Activated CD8-positive, alpha-beta T cell treated with anti-CD3 and anti-CD28 coated beads for 36 hours (primary cell): Measurements from ENCODE around the gene FSIP1. TPM values are rescaled to one million over a fixed set of nuclear protein-coding genes. Genes with fewer than 3 reads are reported as not detected.

Source experiments
- ATAC-seq: fragments of 200-7000 bp; cut with Tn5 transposase; one replicate; pipeline ENCODE4 v1.10.0; 2021; ENCODE audit warnings: mild to moderate bottlenecking, moderate library complexity
- CTCF ChIA-PET: fragments of 350-600 bp; sonication (Branson Sonifier 250); formaldehyde crosslinking; loops from one replicate; lab custom pipeline; 2021; ENCODE audit warnings: antibody characterized with exemption; lab: Charles Lee
- POLR2A ChIA-PET: fragments of 350-600 bp; sonication (Branson Sonifier 250); formaldehyde crosslinking; loops from one replicate; lab custom pipeline; 2021; ENCODE audit warnings: antibody characterized with exemption; lab: Charles Lee
- DNase-seq: peaks from one replicate; pipeline ENCODE4 v3.0.0-alpha.2; 2020
- H3K27ac Mint-ChIP-seq: one replicate; pipeline ENCODE4 v1.8.0; 2021; ENCODE audit warnings: mild to moderate bottlenecking, mixed read lengths
- H3K27me3 Mint-ChIP-seq: one replicate; pipeline ENCODE4 v1.8.0; 2021; ENCODE audit warnings: mixed read lengths
- H3K36me3 Mint-ChIP-seq: one replicate; pipeline ENCODE4 v1.8.0; 2021; ENCODE audit warnings: low read depth, mixed read lengths
- H3K4me1 Mint-ChIP-seq: one replicate; pipeline ENCODE4 v1.8.0; 2021; ENCODE audit warnings: low read depth, mixed read lengths
- H3K4me3 Mint-ChIP-seq: one replicate; pipeline ENCODE4 v1.8.0; 2021; ENCODE audit warnings: mild to moderate bottlenecking, moderate library complexity, mixed read lengths
- H3K9me3 Mint-ChIP-seq: one replicate; pipeline ENCODE4 v1.8.0; 2021; ENCODE audit warnings: mixed read lengths
- CTCF ChIP-seq: fragments of 200-600 bp; IDR thresholded peaks from one replicate; pipeline ENCODE4 v1.8.0; 2022; ENCODE audit warnings: antibody characterized with exemption, mild to moderate bottlenecking
- intact Hi-C: fragments of 100-400 bp; cut with micrococcal nuclease; formaldehyde crosslinking; loops from one replicate; pipeline ENCODE4 v1.10.0; 2022
- total RNA-seq, 2 experiments: library from RNA; stranded (reverse); gene quantifications; one replicate each; pipeline ENCODE4 v1.2.3, GENCODE V29; 2021

Gene FSIP1
- total RNA-seq, 2 experiments from 2014 or later = 0.36 to 0.43 TPM

DNA sequence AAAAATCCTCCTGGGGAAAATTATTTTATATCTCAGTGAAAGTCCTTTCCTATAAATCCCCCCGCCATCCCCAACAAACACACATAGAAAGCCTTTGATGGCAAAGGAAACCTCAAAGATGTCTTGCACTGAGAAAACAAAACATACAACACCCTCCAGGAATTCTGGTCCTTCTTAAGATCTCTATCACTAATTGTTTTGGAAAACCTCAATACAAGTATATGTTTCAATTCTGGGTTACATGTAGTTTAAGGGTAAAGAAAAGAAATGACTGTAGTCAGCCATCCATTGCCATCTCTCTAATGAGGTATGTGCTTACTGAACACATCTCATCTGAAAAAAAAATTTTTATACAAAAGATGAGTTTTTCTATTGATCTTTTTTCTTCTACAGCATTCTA is 97.3 kb downstream of the FSIP1 start:
- H3K27me3 Mint-ChIP-seq = no peaks in the 10 kb centered on the region
- H3K27ac Mint-ChIP-seq = no peak overlapping the region
- POLR2A ChIA-PET = no interaction called here
- ATAC-seq = no peak
- DNase-seq = no peak
- no peak for TF ChIP-seq CTCF
- no peaks in the 10 kb centered on the region for H3K4me1 Mint-ChIP-seq
- no peak overlapping the region for H3K4me3 Mint-ChIP-seq
- intact Hi-C loops = loop anchor here (5.0 kb wide), 1 partner anchor 72 kb away; no protein-coding TSS in a partner anchor
- no peaks in the 10 kb centered on the region for H3K36me3 Mint-ChIP-seq
- H3K9me3 Mint-ChIP-seq = no peaks in the 10 kb centered on the region
- CTCF ChIA-PET = interaction anchor here (0.6 to 4.9 kb wide), 34 partner anchors 11 to 559 kb away, joined by 3 to 112 read pairs (median 4); partner anchors contain the start of gene THBS1

GRCh38 chr15:39684233-39684632 is 98.4 kb downstream of the FSIP1 start:
- no peak for TF ChIP-seq CTCF
- Mint-ChIP-seq H3K27ac (no peak overlapping the region), H3K36me3 (no peaks in the 10 kb centered on the region), H3K9me3 (no peaks in the 10 kb centered on the region), H3K27me3 (no peaks in the 10 kb centered on the region), H3K4me1 (no peaks in the 10 kb centered on the region), H3K4me3 (no peak overlapping the region)
- intact Hi-C loops = no loop called here
- POLR2A ChIA-PET = no interaction called here
- DNase-seq = no peak
- CTCF ChIA-PET = interaction anchor here (1.0 to 4.9 kb wide), 3 partner anchors 73 to 104 kb away, joined by 3 to 112 read pairs (median 3); no protein-coding TSS in a partner anchor
- no peak for ATAC-seq

GRCh38 chr15:39682366-39682765 is 100.3 kb downstream of the FSIP1 start:
- Mint-ChIP-seq H3K27me3 (no peaks in the 10 kb centered on the region), H3K4me1 (no peaks in the 10 kb centered on the region), H3K4me3 (no peak overlapping the region), H3K27ac (no peak overlapping the region), H3K36me3 (no peaks in the 10 kb centered on the region), H3K9me3 (no peaks in the 10 kb centered on the region)
- TF ChIP-seq CTCF = no peak
- ATAC-seq (no peak), DNase-seq (no peak)
- CTCF ChIA-PET = interaction anchor here (2.9 kb wide), 1 partner anchor 75 kb away, joined by 19 read pairs; no protein-coding TSS in a partner anchor
- intact Hi-C loops = no loop called here
- POLR2A ChIA-PET = no interaction called here

DNA sequence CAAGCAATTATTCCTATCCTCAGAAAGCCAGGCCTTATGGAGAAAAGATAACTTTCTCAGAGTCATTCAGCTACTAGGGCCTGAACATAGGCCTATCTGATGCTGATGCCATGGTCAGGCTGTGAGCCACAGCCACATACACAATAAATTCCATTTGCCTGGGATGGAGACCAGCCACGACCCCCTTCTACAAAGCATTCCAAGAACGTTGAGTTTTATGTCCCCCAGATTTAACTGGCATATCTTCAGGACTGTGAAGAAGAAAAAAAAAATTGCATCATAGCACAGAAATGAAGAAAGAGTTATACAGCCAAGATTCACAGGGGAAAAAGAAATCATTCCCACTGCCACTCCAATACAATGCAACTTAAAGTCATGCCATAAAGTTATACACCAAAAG is 101.8 kb downstream of the FSIP1 start:
- no peaks in the 10 kb centered on the region for H3K36me3 Mint-ChIP-seq
- intact Hi-C loops = no loop called here
- ChIA-PET POLR2A (no interaction called here), CTCF (interaction anchor here (2.9 kb wide), 1 partner anchor 76 kb away, joined by 19 read pairs; no protein-coding TSS in a partner anchor)
- H3K9me3 Mint-ChIP-seq = no peaks in the 10 kb centered on the region
- no peak for TF ChIP-seq CTCF
- no peaks in the 10 kb centered on the region for H3K27me3 Mint-ChIP-seq
- ATAC-seq (no peak), DNase-seq (no peak)
- H3K4me1 Mint-ChIP-seq = no peaks in the 10 kb centered on the region
- H3K4me3 Mint-ChIP-seq = no peak overlapping the region
- no peak overlapping the region for H3K27ac Mint-ChIP-seq

DNA sequence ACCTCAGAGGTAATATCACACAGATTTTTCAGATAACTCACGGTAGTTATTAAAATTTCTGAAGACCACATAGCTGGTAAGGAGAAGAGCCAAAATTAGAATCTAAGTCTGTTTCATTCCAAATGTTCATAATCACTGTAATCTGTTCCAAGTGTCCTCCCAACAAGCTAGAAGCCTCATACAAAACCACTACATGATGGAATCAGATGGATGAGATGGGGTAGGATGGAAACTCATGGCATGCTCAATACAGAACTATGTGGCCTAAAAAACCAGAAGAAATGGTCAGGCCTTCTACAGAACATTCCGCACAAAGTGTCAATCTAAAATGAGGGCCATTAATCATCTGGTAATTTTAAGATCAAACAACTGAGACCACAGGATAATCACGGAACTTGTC is 110.0 kb downstream of the FSIP1 start:
- Mint-ChIP-seq H3K4me1 (no peaks in the 10 kb centered on the region), H3K36me3 (no peaks in the 10 kb centered on the region), H3K9me3 (no peaks in the 10 kb centered on the region), H3K27me3 (no peaks in the 10 kb centered on the region), H3K27ac (no peak overlapping the region), H3K4me3 (no peak overlapping the region)
- CTCF ChIA-PET = no interaction called here
- no peak for TF ChIP-seq CTCF
- POLR2A ChIA-PET = no interaction called here
- no peak for ATAC-seq
- no peak for DNase-seq
- intact Hi-C loops = no loop called here
